HG02678 (cell line): ENCODE data around the gene COL18A1.
"Not testable (repeated sequence)": the region's sequence is repeated elsewhere in the genome, so short reads cannot be mapped to it uniquely, and the experiment has no call there.

ENCODE experiments used
- ATAC-seq: cut with Tn5 transposase; IDR thresholded peaks from one replicate; pipeline ENCODE4 v1.9.1; 2021; ENCODE audit warnings: mild to moderate bottlenecking, moderate library complexity; ENCODE audit not compliant: unreplicated experiment

Gene COL18A1

DNA sequence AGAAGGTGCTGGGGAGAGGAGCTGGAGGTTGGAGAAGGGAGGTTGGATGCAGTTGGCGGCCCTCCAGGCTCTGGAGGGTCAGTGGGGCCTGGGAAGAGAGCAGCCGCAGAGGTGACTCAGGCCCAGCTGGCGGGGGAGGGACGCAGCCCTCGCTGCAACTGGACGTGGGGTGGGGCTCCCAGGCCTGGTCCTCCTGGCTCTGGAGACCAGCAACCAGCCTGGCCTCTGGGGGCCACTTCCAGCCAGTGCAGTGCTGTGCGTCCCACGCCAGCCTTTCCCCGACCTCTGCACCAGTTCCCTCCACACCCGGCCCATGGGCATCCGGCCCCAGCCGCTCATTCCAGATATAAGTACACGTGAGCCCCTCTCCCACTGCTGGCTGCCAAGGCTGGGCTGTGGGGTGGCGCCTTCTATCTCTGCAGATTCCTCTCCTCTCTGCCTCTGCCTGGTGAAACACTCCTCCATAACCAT is 38.0 kb upstream of the COL18A1 start:
- no peak for ATAC-seq

DNA sequence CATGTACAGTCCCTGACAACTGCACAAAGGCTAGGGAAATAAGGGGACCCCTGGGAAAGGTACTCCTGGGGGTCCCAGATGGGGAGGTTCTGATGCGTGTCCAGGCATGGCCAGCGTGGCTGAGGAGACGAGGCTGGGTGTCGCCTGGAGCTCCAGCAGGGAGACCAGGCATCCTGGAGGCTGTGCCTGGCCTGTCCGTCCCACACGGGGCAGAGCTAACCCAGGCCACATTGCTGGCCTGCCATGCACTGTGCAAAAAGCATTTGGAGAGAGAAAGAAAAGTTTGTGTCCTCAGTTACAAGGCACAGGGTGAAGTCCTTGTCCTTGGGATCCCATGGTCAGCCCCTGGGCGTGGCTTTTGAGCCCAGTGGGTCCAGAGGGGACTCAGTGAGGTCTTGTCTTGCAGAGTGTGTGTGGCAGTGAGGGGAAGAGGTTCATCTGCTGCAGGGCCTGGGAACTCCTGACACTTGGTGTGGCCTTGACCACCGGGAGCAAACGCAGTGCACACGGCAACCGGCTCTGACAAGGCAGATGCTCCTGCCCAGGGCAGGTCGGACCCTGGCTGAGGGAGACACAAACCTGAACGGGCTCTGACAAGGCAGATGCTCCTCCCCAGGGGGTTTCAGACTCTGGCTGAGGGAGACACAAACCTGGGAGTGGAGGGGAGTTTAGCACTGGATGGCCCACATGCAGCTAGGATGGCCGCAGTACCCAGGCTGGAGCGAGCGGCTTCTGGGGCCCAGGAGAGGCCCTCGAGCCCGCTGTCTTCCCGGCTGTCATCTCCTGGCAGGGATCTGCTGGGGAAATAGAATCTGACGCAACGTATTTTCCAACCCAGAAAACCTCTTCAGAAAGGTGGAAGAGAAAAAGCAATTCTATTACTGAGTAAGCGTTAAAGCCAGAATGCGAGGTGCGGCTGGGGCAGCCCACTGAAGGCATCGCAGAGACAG is 37.3 kb upstream of the COL18A1 start:
- ATAC-seq, result no peak

DNA sequence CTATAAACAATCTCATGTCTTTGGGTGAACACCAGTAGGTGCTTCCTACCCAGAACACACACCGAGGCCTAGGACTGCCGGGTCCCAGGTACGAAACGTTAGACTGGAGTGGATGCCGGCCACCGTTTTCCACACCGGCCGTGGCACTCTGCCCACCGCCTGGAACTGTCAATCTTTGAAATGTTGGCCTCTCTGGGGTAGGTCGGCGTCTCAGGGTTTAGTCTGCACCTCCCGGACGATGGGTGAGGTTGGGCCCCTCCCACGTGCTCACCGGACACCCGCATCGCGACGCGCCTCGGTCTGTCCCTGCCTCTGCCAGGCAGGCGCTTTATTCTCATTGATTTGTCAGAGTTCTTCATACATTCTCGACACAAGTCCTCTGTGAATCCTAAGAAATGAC is 35.9 kb upstream of the COL18A1 start:
- ATAC-seq, result not testable (repeated sequence)

- no peak for ATAC-seq
Measured at GRCh38 chr21:45370575-45370974, 34.4 kb upstream of the COL18A1 start.

- no peak for ATAC-seq
Measured at GRCh38 chr21:45371081-45371480, 33.9 kb upstream of the COL18A1 start.

DNA sequence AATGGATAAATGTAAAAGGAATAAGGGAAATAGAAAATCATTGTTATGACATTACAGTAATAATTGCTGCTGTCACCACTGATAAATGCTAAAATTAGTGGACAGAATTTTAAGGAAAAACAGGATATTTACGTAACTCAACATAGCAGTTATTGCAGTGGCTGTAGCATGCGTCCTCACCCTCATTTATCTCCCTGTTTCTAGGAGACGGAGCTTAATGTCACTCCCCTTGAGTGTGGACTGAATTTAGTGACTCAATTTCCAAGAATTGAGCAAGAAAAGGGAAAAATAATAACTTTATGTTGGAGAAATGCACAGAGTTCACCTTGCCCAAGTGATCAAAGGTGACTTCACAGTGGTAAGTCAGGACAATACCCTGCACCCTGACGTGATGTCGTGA is 33.3 kb upstream of the COL18A1 start:
- no peak for ATAC-seq

- no peak for ATAC-seq
Measured at GRCh38 chr21:45372732-45373355, 32.1 kb upstream of the COL18A1 start.

GRCh38 chr21:45373991-45374816 is 30.8 kb upstream of the COL18A1 start:
- no peak for ATAC-seq

DNA sequence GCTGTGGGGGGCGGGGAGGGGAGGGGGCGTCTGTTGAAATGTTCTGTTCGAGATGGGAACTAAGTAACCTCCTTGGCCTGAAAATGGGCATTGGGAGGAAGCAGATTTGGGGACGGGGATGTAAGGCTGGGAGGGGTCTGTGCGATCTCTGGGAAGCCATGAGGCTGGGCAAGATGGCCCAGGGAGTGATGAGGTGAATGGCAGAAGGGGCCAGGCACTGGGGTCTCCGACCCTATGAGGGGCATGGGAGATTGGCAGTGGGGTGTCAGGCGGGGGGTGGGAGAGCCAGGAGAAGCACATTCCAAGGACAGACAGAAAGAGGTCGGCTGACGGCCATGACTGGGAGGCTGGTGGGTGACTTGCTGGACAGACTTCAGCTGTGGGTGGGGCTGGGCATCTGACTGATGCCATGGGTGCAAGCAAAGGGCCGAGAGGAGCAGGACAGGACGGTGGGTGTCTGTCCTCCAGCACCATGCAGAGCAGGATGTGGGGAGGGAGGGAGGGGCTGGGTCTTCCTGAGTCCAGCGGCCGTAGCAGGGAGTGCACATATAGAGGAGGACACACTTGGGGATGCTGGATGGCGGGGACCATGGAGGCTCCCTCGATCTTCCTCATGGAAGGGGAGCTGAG is 30.0 kb upstream of the COL18A1 start:
- ATAC-seq, result no peak

DNA sequence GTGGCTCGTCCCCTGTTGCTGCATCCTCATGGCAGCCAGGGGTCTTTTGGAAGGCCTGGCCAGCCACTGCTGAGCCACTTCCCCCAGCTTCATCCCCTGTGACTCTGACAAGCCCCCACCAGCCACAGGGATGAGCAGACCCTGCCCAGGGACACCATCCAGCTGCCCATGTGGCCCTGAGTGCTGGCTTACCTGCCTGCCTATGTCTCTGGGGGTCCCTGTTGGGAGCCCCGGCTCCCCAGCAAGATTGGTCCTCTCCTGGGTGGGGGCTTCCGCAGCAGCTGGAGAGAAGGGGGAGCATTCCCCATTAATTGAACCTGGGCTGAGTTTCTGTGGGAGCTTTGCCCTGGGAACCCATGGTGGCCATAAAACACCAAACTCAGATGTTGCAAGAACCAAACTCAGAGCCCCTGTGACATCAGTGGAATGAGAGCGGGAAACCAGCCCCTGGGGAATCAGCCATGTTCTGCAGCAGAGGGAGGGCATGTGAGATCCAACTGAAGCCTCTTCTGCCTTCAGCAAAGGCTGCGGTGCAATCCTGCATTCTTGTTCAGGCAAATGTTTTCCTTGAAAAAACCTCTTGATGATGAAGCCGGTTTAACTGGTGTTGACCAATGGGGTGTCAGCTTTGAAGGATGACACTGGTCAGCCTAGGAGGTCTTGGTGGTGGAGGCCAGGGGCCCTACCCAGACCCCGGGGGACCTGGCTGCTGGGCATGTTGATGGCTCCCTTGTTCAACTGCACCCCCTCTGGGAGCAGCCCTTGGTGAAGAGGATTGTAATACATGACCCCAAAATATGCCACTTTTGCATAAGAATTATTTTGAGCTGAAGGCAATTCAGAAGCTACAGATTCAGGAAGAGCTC is 28.3 kb upstream of the COL18A1 start:
- ATAC-seq, result no peak

GRCh38 chr21:45377325-45377709 is 27.6 kb upstream of the COL18A1 start:
- ATAC-seq, result no peak

DNA sequence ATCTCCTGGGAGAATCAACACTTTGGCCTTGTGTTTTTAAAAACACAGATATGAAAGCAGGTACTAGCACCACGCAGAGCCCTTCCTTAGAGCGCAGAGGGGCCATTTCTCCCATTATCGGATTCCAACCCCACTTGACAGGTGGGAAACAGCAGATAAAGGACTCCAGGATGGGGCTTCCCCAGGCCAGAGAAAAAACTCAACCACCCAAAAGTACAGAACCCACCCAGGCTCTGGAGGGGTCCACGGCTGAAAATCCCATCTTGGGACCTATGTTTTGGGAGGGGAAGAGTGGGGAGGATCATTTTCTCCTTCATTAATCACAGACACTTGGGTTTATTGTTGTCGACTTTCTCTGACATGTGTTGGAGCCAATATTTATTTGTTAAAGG is 27.1 kb upstream of the COL18A1 start:
- no peak for ATAC-seq

GRCh38 chr21:45378258-45378966 is 26.6 kb upstream of the COL18A1 start:
- no peak for ATAC-seq

GRCh38 chr21:45379171-45379900 is 25.6 kb upstream of the COL18A1 start:
- ATAC-seq, result no peak

GRCh38 chr21:45379901-45380330 is 25.0 kb upstream of the COL18A1 start:
- no peak for ATAC-seq

DNA sequence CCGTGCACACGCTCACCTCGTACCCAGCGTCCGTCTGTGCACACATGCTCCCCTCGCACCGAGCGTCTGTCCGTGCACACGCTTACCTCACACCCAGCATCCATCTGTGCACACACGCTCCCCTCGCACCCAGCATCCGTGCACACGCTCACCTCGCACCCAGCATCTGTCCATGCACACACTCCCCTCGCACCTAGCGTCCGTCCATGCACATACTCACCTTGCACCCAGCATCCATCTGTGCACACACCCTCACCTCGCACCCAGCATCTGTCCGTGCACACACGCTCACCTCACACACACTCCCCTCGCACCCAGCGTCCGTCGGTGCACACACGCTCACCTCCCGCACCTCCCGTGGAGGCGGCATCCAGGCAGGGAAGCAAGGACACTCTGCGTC is 24.4 kb upstream of the COL18A1 start:
- no peak for ATAC-seq

GRCh38 chr21:45381036-45381787 is 23.8 kb upstream of the COL18A1 start:
- no peak for ATAC-seq
